ENCODE results near the gene CD8B2. TPM values are rescaled to one million over a fixed set of nuclear protein-coding genes. Genes with fewer than 3 reads are reported as not detected.

The CD8B2 gene
- total RNA-seq, 1 donor from 2014 or later, result 0.21 TPM

GRCh38 chr2:106516436-106516835, 29.3 kb downstream of the CD8B2 start:
- intact Hi-C loops (cut with DNase I), result no loop called here
- DNase-seq, result no peak
- no peak for TF ChIP-seq CTCF (IDR thresholded peaks at IDR 0.05)
- no peaks in the 10 kb centered on the region for H3K36me3 ChIP-seq
- H3K4me1 ChIP-seq, result no peaks in the 10 kb centered on the region
- H3K27ac ChIP-seq, result no peak overlapping the region
- no peaks in the 10 kb centered on the region for H3K27me3 ChIP-seq (ENCODE audit: low read depth)
- H3K4me3 ChIP-seq, result no peak overlapping the region
- no peaks in the 10 kb centered on the region for H3K9me3 ChIP-seq
- no peak for ATAC-seq

- Histone ChIP-seq H3K4me1 (no peaks in the 10 kb centered on the region), H3K36me3 (no peaks in the 10 kb centered on the region), H3K27me3 (ENCODE audit: low read depth) (no peaks in the 10 kb centered on the region), H3K9me3 (no peaks in the 10 kb centered on the region), H3K4me3 (no peak overlapping the region), H3K27ac (no peak overlapping the region)
- DNase-seq, result no peak
- TF ChIP-seq CTCF (IDR thresholded peaks at IDR 0.05), result no peak
- intact Hi-C loops (cut with DNase I), result no loop called here
- ATAC-seq, result no peak
These were observed 29.7 kb downstream of the CD8B2 start for GRCh38 chr2:106516864-106517263.

- intact Hi-C loops (cut with DNase I), result no loop called here
- Histone ChIP-seq H3K27ac (no peak overlapping the region), H3K4me3 (no peak overlapping the region), H3K9me3 (no peaks in the 10 kb centered on the region), H3K36me3 (no peaks in the 10 kb centered on the region), H3K4me1 (no peaks in the 10 kb centered on the region), H3K27me3 (ENCODE audit: low read depth) (no peaks in the 10 kb centered on the region)
- ATAC-seq (no peak), DNase-seq (no peak)
- TF ChIP-seq CTCF (IDR thresholded peaks at IDR 0.05), result no peak
These were observed 30.2 kb downstream of the CD8B2 start for GRCh38 chr2:106517329-106517728.

- intact Hi-C loops (cut with DNase I), result no loop called here
- DNase-seq, result no peak
These were observed 32.6 kb downstream of the CD8B2 start for GRCh38 chr2:106519767-106520166.

DNA sequence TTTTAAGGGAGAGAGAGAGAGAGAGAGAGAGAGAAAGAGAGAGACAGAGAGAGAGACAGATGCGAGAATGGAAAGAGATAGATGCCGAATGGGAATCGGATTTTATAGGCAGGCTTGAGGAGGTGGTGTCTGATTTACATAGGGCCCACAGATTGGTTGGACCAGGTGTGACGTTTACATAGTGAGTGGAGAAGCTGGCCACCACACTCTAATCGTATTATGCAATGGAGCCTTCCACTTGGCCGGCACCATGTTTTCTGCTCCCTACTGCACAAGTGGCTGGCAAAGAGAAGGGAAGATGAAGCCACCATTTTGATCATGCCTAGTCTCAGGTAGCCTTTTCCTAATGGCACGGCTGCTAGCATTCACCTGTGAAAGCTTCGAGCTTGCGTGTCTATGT, 33.9 kb downstream of the CD8B2 start:
- ATAC-seq (no peak), DNase-seq (no peak)
- no peak for TF ChIP-seq CTCF (IDR thresholded peaks at IDR 0.05)
- Histone ChIP-seq H3K27me3 (ENCODE audit: low read depth) (no peaks in the 10 kb centered on the region), H3K4me3 (no peak overlapping the region), H3K27ac (no peak overlapping the region), H3K9me3 (no peaks in the 10 kb centered on the region), H3K4me1 (no peaks in the 10 kb centered on the region), H3K36me3 (no peaks in the 10 kb centered on the region)
- intact Hi-C loops (cut with DNase I), result no loop called here

More at GRCh38 chr2:106519767-106520166, 32.6 kb downstream of the CD8B2 start:
- TF ChIP-seq CTCF (IDR thresholded peaks at IDR 0.05), result no peak
- H3K27ac ChIP-seq, result no peak overlapping the region
- no peak for ATAC-seq
- H3K36me3 ChIP-seq, result no peaks in the 10 kb centered on the region
- no peak overlapping the region for H3K4me3 ChIP-seq
- H3K27me3 ChIP-seq (ENCODE audit: low read depth), result no peaks in the 10 kb centered on the region
- no peaks in the 10 kb centered on the region for H3K4me1 ChIP-seq
- no peaks in the 10 kb centered on the region for H3K9me3 ChIP-seq

Measured in lower lobe of right lung (tissue), 2 donors.